GM23338 (cell line): ENCODE results near the gene UBE2R2. TPM values are rescaled to one million over a fixed set of nuclear protein-coding genes. Genes with fewer than 3 reads are reported as not detected.

Source experiments
- ATAC-seq: fragments of 200-7000 bp; cut with Tn5 transposase; 3 replicates; pipeline ENCODE4 v1.9.1; 2020
- DNase-seq: peaks from one replicate; pipeline ENCODE4 v3.0.0-alpha.2; 2015; ENCODE audit warnings: low spot score
- H2AFZ ChIP-seq: fragments of 200-600 bp; sonication (generic); 2 replicates; pipeline ENCODE4 v1.8.0; 2016; ENCODE audit warnings: antibody characterized with exemption, mild to moderate bottlenecking, moderate library complexity
- H3F3A ChIP-seq: fragments of 200-600 bp; sonication (generic); replicated peaks from 2 replicates; pipeline ENCODE4 v1.8.0; 2017; ENCODE audit warnings: antibody characterized with exemption, mixed run types, low read depth
- H3K27ac ChIP-seq: fragments of 200-600 bp; sonication (generic); 2 replicates; pipeline ENCODE4 v1.6.1; 2016; ENCODE audit warnings: low read depth
- H3K27me3 ChIP-seq: fragments of 200-600 bp; sonication (generic); 2 replicates; pipeline ENCODE4 v1.8.0; 2016; ENCODE audit warnings: mild to moderate bottlenecking, mixed run types, moderate library complexity; ENCODE audit not compliant: insufficient read depth
- H3K36me3 ChIP-seq: fragments of 200-600 bp; sonication (generic); 2 replicates; pipeline ENCODE4 v1.8.0; 2016; ENCODE audit warnings: mild to moderate bottlenecking; ENCODE audit not compliant: insufficient read depth
- H3K4me1 ChIP-seq: fragments of 200-600 bp; sonication (generic); 2 replicates; pipeline ENCODE4 v1.8.0; 2016; ENCODE audit warnings: mild to moderate bottlenecking, moderate library complexity; ENCODE audit not compliant: insufficient read depth
- H3K4me2 ChIP-seq: fragments of 200-600 bp; sonication (generic); 2 replicates; pipeline ENCODE4 v1.7.1; 2017; ENCODE audit warnings: mixed run types
- H3K4me3 ChIP-seq: fragments of 200-600 bp; sonication (generic); 2 replicates; pipeline ENCODE4 v1.6.1; 2016; ENCODE audit warnings: mixed run types
- H3K79me2 ChIP-seq: fragments of 200-600 bp; sonication (generic); replicated peaks from 2 replicates; pipeline ENCODE4 v1.8.0; 2017; ENCODE audit warnings: mild to moderate bottlenecking; ENCODE audit not compliant: insufficient read depth
- H3K9me2 ChIP-seq: fragments of 200-600 bp; sonication (generic); 2 replicates; pipeline ENCODE4 v1.8.0; 2017; ENCODE audit not compliant: insufficient read depth
- H4K20me1 ChIP-seq: fragments of 200-600 bp; sonication (generic); replicated peaks from 2 replicates; pipeline ENCODE4 v1.8.0; 2017; ENCODE audit warnings: mild to moderate bottlenecking; ENCODE audit not compliant: insufficient read depth
- H3K27ac Mint-ChIP-seq: 2 replicates; pipeline ENCODE4 v1.8.0; 2020; ENCODE audit warnings: inconsistent platforms, mild to moderate bottlenecking, moderate library complexity, mixed read lengths
- H3K27me3 Mint-ChIP-seq: 3 replicates; pipeline ENCODE4 v1.8.0; 2022; ENCODE audit warnings: low read depth, mild to moderate bottlenecking, moderate library complexity, mixed read lengths, inconsistent platforms; ENCODE audit not compliant: insufficient read depth, poor library complexity
- H3K36me3 Mint-ChIP-seq: 3 replicates; pipeline ENCODE4 v1.8.0; 2021; ENCODE audit warnings: low read depth, mild to moderate bottlenecking, inconsistent platforms, moderate library complexity, mixed read lengths
- H3K4me1 Mint-ChIP-seq: 3 replicates; pipeline ENCODE4 v1.8.0; 2020; ENCODE audit warnings: mild to moderate bottlenecking, inconsistent platforms, mixed read lengths
- H3K4me3 Mint-ChIP-seq: 3 replicates; pipeline ENCODE4 v1.8.0; 2021; ENCODE audit warnings: moderate library complexity, mild to moderate bottlenecking, inconsistent platforms, mixed read lengths
- H3K9me3 Mint-ChIP-seq: 3 replicates; pipeline ENCODE4 v1.8.0; 2020; ENCODE audit warnings: moderate library complexity, mild to moderate bottlenecking, inconsistent platforms, mixed read lengths
- CREB1 ChIP-seq: fragments of 250-450 bp; sonication (Bioruptor Pico); IDR thresholded peaks from 2 replicates; pipeline ENCODE4 v1.5.0; 2020; ENCODE audit warnings: low read depth, mild to moderate bottlenecking, moderate library complexity
- ETS1 ChIP-seq: IDR thresholded peaks from 2 replicates; pipeline ENCODE4 v1.6.1; 2016; ENCODE audit warnings: antibody characterized with exemption
- EZH2 ChIP-seq: fragments of 200-600 bp; sonication (generic); IDR thresholded peaks from one replicate; pipeline ENCODE4 v1.8.0; 2017; ENCODE audit warnings: antibody characterized with exemption, mild to moderate bottlenecking, low read depth; ENCODE audit not compliant: unreplicated experiment
- EZH2phosphoT487 ChIP-seq: fragments of 200-600 bp; sonication (generic); IDR thresholded peaks from one replicate; pipeline ENCODE4 v1.8.1; 2018; ENCODE audit warnings: antibody characterized with exemption; ENCODE audit not compliant: unreplicated experiment
- JUNB ChIP-seq: IDR thresholded peaks from one replicate; pipeline ENCODE4 v1.6.1; 2016; ENCODE audit warnings: antibody characterized with exemption; ENCODE audit not compliant: unreplicated experiment
- NANOG ChIP-seq: IDR thresholded peaks from 2 replicates; pipeline ENCODE4 v1.6.1; 2016; ENCODE audit warnings: antibody characterized with exemption, borderline replicate concordance
- POLR2AphosphoS5 ChIP-seq: IDR thresholded peaks from 2 replicates; pipeline ENCODE4 v1.6.1; 2016; ENCODE audit warnings: antibody characterized with exemption, low read depth
- REST ChIP-seq: IDR thresholded peaks from one replicate; pipeline ENCODE4 v1.6.1; 2018; ENCODE audit warnings: antibody characterized with exemption; ENCODE audit not compliant: unreplicated experiment
- STAT1 ChIP-seq: IDR thresholded peaks from one replicate; pipeline ENCODE4 v1.6.1; 2016; ENCODE audit warnings: antibody characterized with exemption; ENCODE audit not compliant: unreplicated experiment
- ZNF114 ChIP-seq: fragments of 250-450 bp; sonication (Bioruptor Pico); IDR thresholded peaks from 2 replicates; pipeline ENCODE4 v1.5.0; 2020; ENCODE audit warnings: mild to moderate bottlenecking, moderate library complexity
- ZNF331 ChIP-seq: fragments of 250-450 bp; sonication (Bioruptor Pico); IDR thresholded peaks from 2 replicates; pipeline ENCODE4 v1.5.0; 2020; ENCODE audit warnings: low read depth, mild to moderate bottlenecking, moderate library complexity
- polyA plus RNA-seq: library from polyadenylated mRNA; unstranded; fragments of >200 nt; fragmentation: Nextera tagmentation; extraction: Ambion mirVana; gene quantifications from 2 replicates; pipeline ENCODE4 v1.2.1, GENCODE V29; 2016
- total RNA-seq: library from RNA; depleted of rRNA; stranded (reverse); fragments of >200 nt; shearing (Covaris generic); gene quantifications from 2 replicates; pipeline ENCODE4 v1.2.3, GENCODE V29; 2014
- TF ChIP-seq, protein P1 (sequence below), 2 experiments: fragments of 200-600 bp in 1 of 2; sonication (generic) in 1 of 2; conservative IDR thresholded peaks; 2 replicates each; pipeline versions ENCODE4 v1.5.1 to v1.6.1; 2016 to 2017; ENCODE audit warnings: antibody characterized with exemption in 2 of 2, low read depth in 2 of 2, mild to moderate bottlenecking in 2 of 2, moderate library complexity in 1 of 2
- TF ChIP-seq, protein P2 (sequence below): fragments of 250-450 bp; sonication (Bioruptor Pico); IDR thresholded peaks from 2 replicates; pipeline ENCODE4 v1.5.0; 2020; ENCODE audit warnings: mild to moderate bottlenecking, moderate library complexity

The UBE2R2 gene
- total and polyA plus RNA-seq, 2 experiments from 2014 or later: 23.4 to 32.5 TPM

- TF ChIP-seq ZNF331: no peak
- no peak for TF ChIP-seq STAT1
- TF ChIP-seq EZH2phosphoT487: no peak
- TF ChIP-seq ZNF114 (CRISPR knock-in tag): no peak
- no peak for TF ChIP-seq ETS1
- TF ChIP-seq, protein P1, sequence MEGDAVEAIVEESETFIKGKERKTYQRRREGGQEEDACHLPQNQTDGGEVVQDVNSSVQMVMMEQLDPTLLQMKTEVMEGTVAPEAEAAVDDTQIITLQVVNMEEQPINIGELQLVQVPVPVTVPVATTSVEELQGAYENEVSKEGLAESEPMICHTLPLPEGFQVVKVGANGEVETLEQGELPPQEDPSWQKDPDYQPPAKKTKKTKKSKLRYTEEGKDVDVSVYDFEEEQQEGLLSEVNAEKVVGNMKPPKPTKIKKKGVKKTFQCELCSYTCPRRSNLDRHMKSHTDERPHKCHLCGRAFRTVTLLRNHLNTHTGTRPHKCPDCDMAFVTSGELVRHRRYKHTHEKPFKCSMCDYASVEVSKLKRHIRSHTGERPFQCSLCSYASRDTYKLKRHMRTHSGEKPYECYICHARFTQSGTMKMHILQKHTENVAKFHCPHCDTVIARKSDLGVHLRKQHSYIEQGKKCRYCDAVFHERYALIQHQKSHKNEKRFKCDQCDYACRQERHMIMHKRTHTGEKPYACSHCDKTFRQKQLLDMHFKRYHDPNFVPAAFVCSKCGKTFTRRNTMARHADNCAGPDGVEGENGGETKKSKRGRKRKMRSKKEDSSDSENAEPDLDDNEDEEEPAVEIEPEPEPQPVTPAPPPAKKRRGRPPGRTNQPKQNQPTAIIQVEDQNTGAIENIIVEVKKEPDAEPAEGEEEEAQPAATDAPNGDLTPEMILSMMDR (conservative IDR thresholded peaks at IDR 0.05; ENCODE audit: low read depth in 2 of 2): no peak
- no peak for TF ChIP-seq NANOG
- no peak for TF ChIP-seq JUNB
- no peak for TF ChIP-seq CREB1 (CRISPR knock-in tag)
- no peak for TF ChIP-seq REST
- TF ChIP-seq POLR2AphosphoS5: no peak
- no peak for TF ChIP-seq EZH2
- TF ChIP-seq, protein P2, sequence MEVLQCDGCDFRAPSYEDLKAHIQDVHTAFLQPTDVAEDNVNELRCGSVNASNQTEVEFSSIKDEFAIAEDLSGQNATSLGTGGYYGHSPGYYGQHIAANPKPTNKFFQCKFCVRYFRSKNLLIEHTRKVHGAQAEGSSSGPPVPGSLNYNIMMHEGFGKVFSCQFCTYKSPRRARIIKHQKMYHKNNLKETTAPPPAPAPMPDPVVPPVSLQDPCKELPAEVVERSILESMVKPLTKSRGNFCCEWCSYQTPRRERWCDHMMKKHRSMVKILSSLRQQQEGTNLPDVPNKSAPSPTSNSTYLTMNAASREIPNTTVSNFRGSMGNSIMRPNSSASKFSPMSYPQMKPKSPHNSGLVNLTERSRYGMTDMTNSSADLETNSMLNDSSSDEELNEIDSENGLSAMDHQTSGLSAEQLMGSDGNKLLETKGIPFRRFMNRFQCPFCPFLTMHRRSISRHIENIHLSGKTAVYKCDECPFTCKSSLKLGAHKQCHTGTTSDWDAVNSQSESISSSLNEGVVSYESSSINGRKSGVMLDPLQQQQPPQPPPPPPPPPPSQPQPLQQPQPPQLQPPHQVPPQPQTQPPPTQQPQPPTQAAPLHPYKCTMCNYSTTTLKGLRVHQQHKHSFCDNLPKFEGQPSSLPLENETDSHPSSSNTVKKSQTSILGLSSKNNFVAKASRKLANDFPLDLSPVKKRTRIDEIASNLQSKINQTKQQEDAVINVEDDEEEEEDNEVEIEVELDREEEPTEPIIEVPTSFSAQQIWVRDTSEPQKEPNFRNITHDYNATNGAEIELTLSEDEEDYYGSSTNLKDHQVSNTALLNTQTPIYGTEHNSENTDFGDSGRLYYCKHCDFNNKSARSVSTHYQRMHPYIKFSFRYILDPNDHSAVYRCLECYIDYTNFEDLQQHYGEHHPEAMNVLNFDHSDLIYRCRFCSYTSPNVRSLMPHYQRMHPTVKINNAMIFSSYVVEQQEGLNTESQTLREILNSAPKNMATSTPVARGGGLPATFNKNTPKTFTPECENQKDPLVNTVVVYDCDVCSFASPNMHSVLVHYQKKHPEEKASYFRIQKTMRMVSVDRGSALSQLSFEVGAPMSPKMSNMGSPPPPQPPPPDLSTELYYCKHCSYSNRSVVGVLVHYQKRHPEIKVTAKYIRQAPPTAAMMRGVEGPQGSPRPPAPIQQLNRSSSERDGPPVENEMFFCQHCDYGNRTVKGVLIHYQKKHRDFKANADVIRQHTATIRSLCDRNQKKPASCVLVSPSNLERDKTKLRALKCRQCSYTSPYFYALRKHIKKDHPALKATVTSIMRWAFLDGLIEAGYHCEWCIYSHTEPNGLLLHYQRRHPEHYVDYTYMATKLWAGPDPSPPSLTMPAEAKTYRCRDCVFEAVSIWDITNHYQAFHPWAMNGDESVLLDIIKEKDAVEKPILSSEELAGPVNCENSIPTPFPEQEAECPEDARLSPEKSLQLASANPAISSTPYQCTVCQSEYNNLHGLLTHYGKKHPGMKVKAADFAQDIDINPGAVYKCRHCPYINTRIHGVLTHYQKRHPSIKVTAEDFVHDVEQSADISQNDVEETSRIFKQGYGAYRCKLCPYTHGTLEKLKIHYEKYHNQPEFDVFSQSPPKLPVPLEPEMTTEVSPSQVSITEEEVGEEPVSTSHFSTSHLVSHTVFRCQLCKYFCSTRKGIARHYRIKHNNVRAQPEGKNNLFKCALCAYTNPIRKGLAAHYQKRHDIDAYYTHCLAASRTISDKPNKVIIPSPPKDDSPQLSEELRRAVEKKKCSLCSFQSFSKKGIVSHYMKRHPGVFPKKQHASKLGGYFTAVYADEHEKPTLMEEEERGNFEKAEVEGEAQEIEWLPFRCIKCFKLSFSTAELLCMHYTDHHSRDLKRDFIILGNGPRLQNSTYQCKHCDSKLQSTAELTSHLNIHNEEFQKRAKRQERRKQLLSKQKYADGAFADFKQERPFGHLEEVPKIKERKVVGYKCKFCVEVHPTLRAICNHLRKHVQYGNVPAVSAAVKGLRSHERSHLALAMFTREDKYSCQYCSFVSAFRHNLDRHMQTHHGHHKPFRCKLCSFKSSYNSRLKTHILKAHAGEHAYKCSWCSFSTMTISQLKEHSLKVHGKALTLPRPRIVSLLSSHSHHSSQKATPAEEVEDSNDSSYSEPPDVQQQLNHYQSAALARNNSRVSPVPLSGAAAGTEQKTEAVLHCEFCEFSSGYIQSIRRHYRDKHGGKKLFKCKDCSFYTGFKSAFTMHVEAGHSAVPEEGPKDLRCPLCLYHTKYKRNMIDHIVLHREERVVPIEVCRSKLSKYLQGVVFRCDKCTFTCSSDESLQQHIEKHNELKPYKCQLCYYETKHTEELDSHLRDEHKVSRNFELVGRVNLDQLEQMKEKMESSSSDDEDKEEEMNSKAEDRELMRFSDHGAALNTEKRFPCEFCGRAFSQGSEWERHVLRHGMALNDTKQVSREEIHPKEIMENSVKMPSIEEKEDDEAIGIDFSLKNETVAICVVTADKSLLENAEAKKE (CRISPR knock-in tag): no peak
- Mint-ChIP-seq H3K9me3 (no peaks in the 10 kb centered on the region), H3K27ac (no peak overlapping the region), H3K27me3 (peaks cover 2% of the 10 kb centered on the region), H3K4me1 (peaks cover 19% of the 10 kb centered on the region), H3K4me3 (no peak overlapping the region), H3K36me3 (peaks cover 8% of the 10 kb centered on the region; the same call in 2 of the 3 replicates)
- no peaks in the 10 kb centered on the region for H3K27me3 ChIP-seq
- peaks cover 100% of the 10 kb centered on the region for H3K79me2 ChIP-seq
- no peak overlapping the region for H2AFZ ChIP-seq
- ATAC-seq (no peak), DNase-seq (no peak)
- no peak overlapping the region for H3K27ac ChIP-seq
- no peaks in the 10 kb centered on the region for H3K9me2 ChIP-seq
- H3K4me3 ChIP-seq: no peak overlapping the region
- peaks cover 58% of the 10 kb centered on the region for H4K20me1 ChIP-seq
- H3K4me2 ChIP-seq: no peak overlapping the region
- H3F3A ChIP-seq: no peaks in the 10 kb centered on the region
- H3K36me3 ChIP-seq: no peaks in the 10 kb centered on the region
- peaks cover 9% of the 10 kb centered on the region for H3K4me1 ChIP-seq
These were observed 29.3 kb downstream of the UBE2R2 start for GRCh38 chr9:33846231-33846630.
